HG03442 (cell line): Measurements from ENCODE around the gene HMX3.
"Not testable (repeated sequence)": the region's sequence is repeated elsewhere in the genome, so short reads cannot be mapped to it uniquely, and the experiment has no call there.

Experiments
- ATAC-seq: cut with Tn5 transposase; IDR thresholded peaks from one replicate; pipeline ENCODE4 v1.9.1; 2021; ENCODE audit warnings: mild to moderate bottlenecking, moderate library complexity; ENCODE audit not compliant: unreplicated experiment

The HMX3 gene

GRCh38 chr10:123171616-123172015 lies 35.8 kb downstream of the HMX3 start:
- not testable (repeated sequence) for ATAC-seq

GRCh38 chr10:123175389-123176387 lies 39.9 kb downstream of the HMX3 start:
- ATAC-seq, result no peak

DNA sequence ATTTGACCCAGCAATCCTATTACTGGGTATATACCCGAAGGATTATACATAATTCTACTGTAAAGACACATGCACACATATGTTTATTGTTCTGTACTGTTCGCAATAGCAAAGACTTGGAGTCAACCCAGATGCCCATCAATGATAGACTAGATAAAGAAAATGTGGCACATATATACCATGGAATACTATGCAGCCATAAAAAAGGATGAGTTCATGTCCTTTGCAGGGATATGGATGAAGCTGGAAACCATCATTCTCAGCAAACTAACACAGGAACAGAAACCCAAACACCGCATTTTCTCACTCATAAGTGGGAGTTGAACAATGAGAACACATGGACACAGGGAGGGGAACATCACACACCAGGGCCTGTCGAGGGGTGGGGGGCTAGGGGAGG lies 42.6 kb downstream of the HMX3 start:
- not testable (repeated sequence) for ATAC-seq

DNA sequence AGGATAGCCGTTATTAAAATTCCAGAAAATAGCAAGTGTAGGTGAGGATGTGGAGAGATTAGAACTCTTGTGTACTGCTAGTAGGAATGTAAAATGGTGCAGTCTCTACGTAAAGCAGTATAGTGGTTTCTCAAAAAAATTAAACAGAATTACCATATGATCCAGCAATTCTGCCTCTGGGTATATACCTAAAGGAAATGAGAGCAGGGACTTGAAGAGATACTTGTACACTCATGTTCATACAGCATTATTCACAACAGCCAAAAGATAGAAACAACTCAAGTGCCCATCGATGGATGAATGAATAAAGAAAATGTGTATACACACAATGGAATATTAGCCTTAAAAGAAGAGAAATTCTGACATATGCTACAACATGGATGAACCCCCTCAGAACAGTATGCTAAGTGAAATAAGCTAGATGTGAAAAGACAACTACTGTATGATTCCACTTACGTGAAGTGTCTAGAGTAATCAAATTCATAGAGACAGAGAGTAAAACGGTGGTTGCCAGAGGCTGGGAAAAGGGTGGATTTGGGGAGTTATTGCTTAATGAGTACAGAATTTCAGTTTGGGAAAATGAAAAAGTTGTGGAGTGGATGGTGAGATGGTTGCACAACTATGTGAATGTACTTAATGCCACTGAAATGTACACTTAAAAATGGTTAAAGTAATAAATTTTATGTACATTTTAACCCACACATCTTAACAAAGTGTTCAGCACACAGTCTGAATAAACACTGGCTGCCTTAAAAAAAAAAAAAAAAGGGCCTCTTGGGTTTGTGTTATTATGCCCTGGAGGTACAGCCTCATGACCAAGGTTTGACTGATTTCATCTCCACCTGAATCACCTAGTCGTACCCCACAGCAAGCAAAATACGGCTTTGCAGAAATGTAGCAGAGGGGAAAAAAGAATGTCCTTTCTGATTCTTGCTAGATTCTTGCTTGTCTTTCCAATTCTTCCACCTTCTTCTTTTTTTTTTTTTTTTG lies 44.6 kb downstream of the HMX3 start:
- no peak for ATAC-seq

- no peak for ATAC-seq
Observed at GRCh38 chr10:123183724-123184123, 48.0 kb downstream of the HMX3 start.

DNA sequence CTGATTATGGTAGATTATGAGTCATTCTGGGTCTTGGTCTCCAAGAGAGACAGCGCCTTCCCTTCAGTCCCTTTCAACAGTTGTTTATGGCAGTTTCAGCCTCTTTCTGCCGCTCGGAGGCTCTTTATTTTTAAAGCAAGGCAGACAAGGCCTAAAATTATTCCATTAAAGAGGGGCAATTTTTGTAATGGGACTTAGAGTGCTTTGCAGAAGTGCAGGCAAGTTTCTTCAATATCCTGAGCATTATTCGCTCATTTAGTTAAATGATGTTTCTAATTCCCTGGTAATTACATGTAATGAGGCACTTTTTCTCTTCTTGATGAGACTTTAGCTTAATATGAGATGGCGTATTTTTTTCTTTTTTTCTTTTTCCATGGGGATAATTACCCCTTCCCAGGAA lies 52.0 kb downstream of the HMX3 start:
- ATAC-seq, result no peak
